ENCODE measurements around the gene SDF4. TPM values are rescaled to one million over a fixed set of nuclear protein-coding genes. Genes with fewer than 3 reads are reported as not detected.
A peak's percentile ranks its signal among the peaks of the same experiment; 100 is the strongest.

The SDF4 gene
- total and polyA plus RNA-seq, 2 of the 4 experiments (the other 2 are of a cell fraction), result 57.0 to 250 TPM

DNA sequence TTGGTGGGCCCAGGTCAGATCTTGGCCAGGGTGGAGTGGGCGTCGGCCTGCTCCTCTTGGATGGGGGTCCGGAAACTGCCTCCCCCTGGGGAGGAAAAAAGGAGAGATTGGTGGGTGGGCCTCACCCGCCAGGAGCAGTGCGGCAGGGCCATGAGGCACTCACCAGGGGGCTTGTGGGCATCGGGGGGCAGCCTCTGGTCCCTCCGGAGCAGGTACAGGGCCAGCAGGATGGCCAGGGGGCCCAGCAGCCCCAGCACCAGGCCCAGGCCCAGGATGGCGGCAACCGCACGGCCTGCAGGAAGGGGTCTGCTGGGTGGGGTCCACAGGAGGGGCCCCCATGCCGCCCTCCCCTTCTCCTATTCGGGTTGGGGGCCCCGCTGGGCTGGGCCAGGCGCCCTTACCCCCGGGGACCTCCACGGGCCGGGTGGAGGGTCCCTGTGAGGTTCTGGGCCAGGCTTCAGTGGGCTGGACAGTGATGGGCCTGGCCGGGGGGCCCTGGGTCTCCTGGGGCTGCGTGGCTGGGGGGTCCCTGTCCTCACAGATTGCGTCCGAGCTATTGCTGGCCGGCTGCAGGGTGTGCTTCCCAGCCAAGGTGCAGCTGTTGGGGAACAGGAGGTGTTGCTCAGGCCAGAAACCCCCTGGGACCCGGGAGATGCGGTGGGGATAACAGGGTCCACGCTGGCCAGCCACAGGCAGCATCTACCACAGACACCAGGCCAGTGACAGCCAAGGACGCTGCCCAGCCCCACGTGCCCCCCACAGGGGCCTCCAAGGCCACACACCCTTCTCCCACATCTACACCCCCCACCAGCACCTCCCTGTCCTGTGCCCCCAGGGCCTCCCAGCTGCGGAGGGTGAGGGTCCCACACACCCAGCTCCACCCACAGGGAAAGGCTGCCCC lies 20.0 kb downstream of the SDF4 start:
- no peak overlapping the region for H3K14ac ChIP-seq (replicated peaks; ENCODE audit: low read depth, low read length)
- H3K9me3 ChIP-seq (ENCODE audit: control insufficient read depth, insufficient read depth, low read length), result no peaks in the 10 kb centered on the region
- no peak overlapping the region for H3K27ac ChIP-seq (ENCODE audit: insufficient read depth, low read length)
- H2BK15ac ChIP-seq (ENCODE audit: low read depth, low read length), result no peak overlapping the region
- H3K9me1 ChIP-seq (ENCODE audit: insufficient read depth, low read length), result no peaks in the 10 kb centered on the region
- DNase-seq (no peak), ATAC-seq (ENCODE audit: low read depth) (no peak)
- H3K79me1 ChIP-seq (ENCODE audit: low read depth in 1 of 2, low read length in 2 of 2), result 0 out of 4 replicates have a peak, but pooled peaks cover 0 to 5% of the 10 kb centered on the region in 2 experiments
- no peak overlapping the region for H3K4me3 ChIP-seq (ENCODE audit: insufficient read depth, low read depth, low read length)
- H2AK5ac ChIP-seq (ENCODE audit: low read depth, low read length), result no peak overlapping the region
- no TSS peak for BruUV-seq (replicated peaks)
- peaks cover 10% of the 10 kb centered on the region for H3K36me3 ChIP-seq (ENCODE audit: control insufficient read depth, insufficient read depth, low read length)
- ChIA-PET POLR2A (ENCODE audit: unreplicated experiment) (no interaction called here), CTCF (no interaction called here)
- TF ChIP-seq RFX5 (IDR thresholded peaks at IDR 0.05; ENCODE audit: low read depth, low read length) (no peak), RAD21 (IDR thresholded peaks at IDR 0.05; ENCODE audit: low read length) (no peak), USF2 (IDR thresholded peaks at IDR 0.05; ENCODE audit: low read depth, low read length) (no peak), BHLHE40 (IDR thresholded peaks at IDR 0.05; ENCODE audit: low read depth, low read length) (no peak), RCOR1 (IDR thresholded peaks at IDR 0.05; ENCODE audit: insufficient replicate concordance, low read length) (no peak), CHD1 (IDR thresholded peaks at IDR 0.05; ENCODE audit: low read depth, low read length) (no peak), MXI1 (IDR thresholded peaks at IDR 0.05; ENCODE audit: borderline replicate concordance, low read depth, low read length) (no peak), ELK1 (IDR thresholded peaks at IDR 0.05; ENCODE audit: borderline replicate concordance, low read depth, low read length) (no peak), POLR2A (IDR thresholded peaks at IDR 0.05; ENCODE audit: low read depth, low read length) (no peak), FOS (IDR thresholded peaks at IDR 0.05; ENCODE audit: low read depth, low read length) (no peak), NFE2L2 (IDR thresholded peaks at IDR 0.05; ENCODE audit: low read depth, low read length) (no peak), SMC3 (IDR thresholded peaks at IDR 0.05; ENCODE audit: low read depth, low read length) (no peak), CTCF (conservative IDR thresholded peaks at IDR 0.05; ENCODE audit: low read depth, low read length) (no peak), CEBPB (IDR thresholded peaks at IDR 0.05; ENCODE audit: low read depth, low read length) (no peak)
- H3K18ac ChIP-seq (ENCODE audit: low read depth, low read length), result no peak overlapping the region
- no peak overlapping the region for H3K23ac ChIP-seq (ENCODE audit: low read depth, low read length)
- no peak overlapping the region for H2BK120ac ChIP-seq (ENCODE audit: low read depth, low read length)
- H3K4me1 ChIP-seq (ENCODE audit: control insufficient read depth, insufficient read depth, low read length), result peaks cover 9% of the 10 kb centered on the region
- H4K91ac ChIP-seq (ENCODE audit: insufficient read depth, low read depth, low read length), result no peak overlapping the region
- peak overlapping the region; percentile 21 for H2AFZ ChIP-seq (replicated peaks; ENCODE audit: low read length, poor library complexity)
- H4K5ac ChIP-seq (ENCODE audit: low read depth, low read length), result no peak overlapping the region
- H3K4me2 ChIP-seq (ENCODE audit: low read depth, low read length), result no peak overlapping the region
- H3K9ac ChIP-seq (ENCODE audit: low read depth, low read length), result no peak overlapping the region
- 87% methylated on average over 12 of the region's 28 CpGs; no CpG with 5 or more reads in 1 of the 2 experiments for WGBS, 2 experiments (ENCODE audit: extremely low coverage in 2 of 2, insufficient read length in 1 of 2)
- peaks cover 8% of the 10 kb centered on the region for H4K20me1 ChIP-seq (ENCODE audit: insufficient read depth, low read length)
- in situ Hi-C loops (cut with MboI; ENCODE audit: low sequenced_read_pairs) (no loop called here), intact Hi-C loops (cut with micrococcal nuclease) (no loop called here), dilution Hi-C loops (cut with HindIII; ENCODE audit: low sequenced_read_pairs, unreplicated experiment) (no loop called here)
- no peak overlapping the region for H4K8ac ChIP-seq (ENCODE audit: low read depth in 2 of 2, low read length in 2 of 2)
- H3K4ac ChIP-seq (ENCODE audit: low read depth, low read length), result no peak overlapping the region
- H3K56ac ChIP-seq (ENCODE audit: extremely low read depth, insufficient read depth, low read length), result no peak overlapping the region
- no peak overlapping the region for H2BK5ac ChIP-seq (ENCODE audit: low read depth, low read length, poor library complexity, severe bottlenecking)
- no peak overlapping the region for H2BK20ac ChIP-seq (ENCODE audit: low read depth, low read length)
- H2AK9ac ChIP-seq (replicated peaks; ENCODE audit: low read depth, low read length, poor library complexity), result peak overlapping the region; percentile 24
- no peaks in the 10 kb centered on the region for H3K27me3 ChIP-seq (ENCODE audit: control insufficient read depth, insufficient read depth, low read length)

Measured in IMR-90 (cell line).